Muscle of leg (tissue), 11 donors: ENCODE results near the gene SLC9C1. TPM values are rescaled to one million over a fixed set of nuclear protein-coding genes. Genes with fewer than 3 reads are reported as not detected.
"Not testable (repeated sequence)": the region's sequence is repeated elsewhere in the genome, so short reads cannot be mapped to it uniquely, and the experiment has no call there.

Experiments used
- DNase-seq: peaks from one replicate; pipeline ENCODE4 v3.0.0; 2013
- H3K27ac ChIP-seq: one replicate; pipeline ENCODE4 v1.5.1; 2013; ENCODE audit warnings: mild to moderate bottlenecking, low read length, control low read depth
- H3K27me3 ChIP-seq: one replicate; pipeline ENCODE4 v1.6.1; 2013; ENCODE audit warnings: low read length; ENCODE audit not compliant: control insufficient read depth, insufficient read depth
- H3K36me3 ChIP-seq: one replicate; pipeline ENCODE4 v1.6.1; 2013; ENCODE audit warnings: low read length; ENCODE audit not compliant: control insufficient read depth, insufficient read depth
- H3K4me1 ChIP-seq: one replicate; pipeline ENCODE4 v1.6.1; 2013; ENCODE audit warnings: low read length; ENCODE audit not compliant: control insufficient read depth, insufficient read depth
- H3K4me3 ChIP-seq: one replicate; pipeline ENCODE4 v1.5.1; 2013; ENCODE audit warnings: low read length, control low read depth
- H3K9me3 ChIP-seq: replicated peaks from 2 replicates; pipeline ENCODE4 v1.6.1; 2013; ENCODE audit warnings: low read depth, low read length; ENCODE audit not compliant: control insufficient read depth
- WGBS: methylation state at CpG from one replicate; pipeline ENCODE4 v1.1.5; 2013; ENCODE audit warnings: missing lambda C conversion rate; ENCODE audit not compliant: insufficient coverage; 5-methylcytosine and 5-hydroxymethylcytosine counted together
- polyA plus RNA-seq, 8 donors: library from polyadenylated mRNA; unstranded; fragments of 120-200 nt; gene quantifications; one replicate each; pipeline versions ENCODE4 v1.2.1 to v1.2.3, GENCODE V29; 2013; ENCODE audit warnings: inconsistent platforms in 1 of 8, low replicate concordance in 1 of 8; ENCODE audit not compliant: insufficient read length in 8 of 8, insufficient read depth in 1 of 8
- total RNA-seq: library from RNA; stranded (reverse); fragments of 120-200 nt; gene quantifications from one replicate; pipeline ENCODE4 v1.2.4, GENCODE V29; 2013

Gene SLC9C1
- total and polyA plus RNA-seq, 9 donors = 0.06 to 1.2 (median 0.33) TPM

- Histone ChIP-seq H3K4me3 (no peak overlapping the region), H3K27me3 (no peaks in the 10 kb centered on the region), H3K36me3 (no peaks in the 10 kb centered on the region), H3K9me3 (no peaks in the 10 kb centered on the region), H3K27ac (no peak overlapping the region), H3K4me1 (no peaks in the 10 kb centered on the region)
- DNase-seq = no peak
- WGBS = 79% methylated on average over 2 of the region's 5 CpGs
Observed at GRCh38 chr3:112199622-112200316, 94.2 kb downstream of the SLC9C1 start.

GRCh38 chr3:112197131-112197530 is 96.9 kb downstream of the SLC9C1 start:
- no peak overlapping the region for H3K4me3 ChIP-seq
- no peak overlapping the region for H3K27ac ChIP-seq
- 50% methylated on average over 1 of the region's 1 CpG for WGBS
- no peak for DNase-seq
- H3K9me3 ChIP-seq = peaks cover 10% of the 10 kb centered on the region
- H3K36me3 ChIP-seq = no peaks in the 10 kb centered on the region
- no peaks in the 10 kb centered on the region for H3K4me1 ChIP-seq
- no peaks in the 10 kb centered on the region for H3K27me3 ChIP-seq

GRCh38 chr3:112187300-112187699 is 106.7 kb downstream of the SLC9C1 start:
- Histone ChIP-seq H3K36me3 (no peaks in the 10 kb centered on the region), H3K27me3 (no peaks in the 10 kb centered on the region), H3K4me1 (no peaks in the 10 kb centered on the region), H3K4me3 (no peak overlapping the region), H3K9me3 (no peaks in the 10 kb centered on the region), H3K27ac (no peak overlapping the region)
- DNase-seq = no peak
- no CpG with 5 or more reads among the region's 1 CpG for WGBS

GRCh38 chr3:112185423-112186035 is 108.5 kb downstream of the SLC9C1 start:
- H3K4me3 ChIP-seq, DNase-seq: not testable (repeated sequence)

GRCh38 chr3:112175646-112176045 is 118.4 kb downstream of the SLC9C1 start:
- H3K27me3 ChIP-seq = no peaks in the 10 kb centered on the region
- WGBS = 71% methylated on average over 5 of the region's 6 CpGs
- H3K36me3 ChIP-seq = no peaks in the 10 kb centered on the region
- no peaks in the 10 kb centered on the region for H3K4me1 ChIP-seq
- H3K27ac ChIP-seq = no peak overlapping the region
- no peak overlapping the region for H3K4me3 ChIP-seq
- no peaks in the 10 kb centered on the region for H3K9me3 ChIP-seq
- no peak for DNase-seq

More at GRCh38 chr3:112185423-112186035, 108.5 kb downstream of the SLC9C1 start:
- not testable (repeated sequence) for H3K4me1 ChIP-seq, H3K27me3 ChIP-seq, H3K9me3 ChIP-seq, H3K36me3 ChIP-seq, H3K27ac ChIP-seq
- WGBS = 14% methylated on average over 12 of the region's 42 CpGs

- no peaks in the 10 kb centered on the region for H3K4me1 ChIP-seq
- 85% methylated on average over 5 of the region's 5 CpGs for WGBS
- no peaks in the 10 kb centered on the region for H3K36me3 ChIP-seq
- DNase-seq = no peak
- H3K27ac ChIP-seq = no peak overlapping the region
- no peaks in the 10 kb centered on the region for H3K27me3 ChIP-seq
- H3K9me3 ChIP-seq = no peaks in the 10 kb centered on the region
- H3K4me3 ChIP-seq = no peak overlapping the region
Observed at GRCh38 chr3:112175037-112175436, 119.0 kb downstream of the SLC9C1 start.

- no peaks in the 10 kb centered on the region for H3K36me3 ChIP-seq
- H3K4me3 ChIP-seq = no peak overlapping the region
- H3K27me3 ChIP-seq = no peaks in the 10 kb centered on the region
- no peak for DNase-seq
- H3K4me1 ChIP-seq = no peaks in the 10 kb centered on the region
- no peak overlapping the region for H3K27ac ChIP-seq
- no peaks in the 10 kb centered on the region for H3K9me3 ChIP-seq
- WGBS = 100% methylated on average over 1 of the region's 3 CpGs
Observed at GRCh38 chr3:112171144-112171543, 122.9 kb downstream of the SLC9C1 start.

GRCh38 chr3:112170046-112170445 is 124.0 kb downstream of the SLC9C1 start:
- no peak overlapping the region for H3K27ac ChIP-seq
- H3K4me3 ChIP-seq = no peak overlapping the region
- WGBS = no CpG with 5 or more reads among the region's 2 CpGs
- no peaks in the 10 kb centered on the region for H3K4me1 ChIP-seq
- no peaks in the 10 kb centered on the region for H3K36me3 ChIP-seq
- DNase-seq = no peak
- no peaks in the 10 kb centered on the region for H3K27me3 ChIP-seq
- H3K9me3 ChIP-seq = no peaks in the 10 kb centered on the region

- no CpG with 5 or more reads among the region's 2 CpGs for WGBS
- Histone ChIP-seq H3K4me3 (no peak overlapping the region), H3K9me3 (no peaks in the 10 kb centered on the region), H3K36me3 (no peaks in the 10 kb centered on the region), H3K27me3 (no peaks in the 10 kb centered on the region), H3K4me1 (no peaks in the 10 kb centered on the region), H3K27ac (no peak overlapping the region)
- DNase-seq = no peak
Observed at GRCh38 chr3:112167758-112168157, 126.3 kb downstream of the SLC9C1 start.

- Histone ChIP-seq H3K36me3 (no peaks in the 10 kb centered on the region), H3K9me3 (peaks cover 14% of the 10 kb centered on the region), H3K27me3 (no peaks in the 10 kb centered on the region), H3K27ac (no peak overlapping the region), H3K4me1 (no peaks in the 10 kb centered on the region), H3K4me3 (no peak overlapping the region)
- DNase-seq = no peak
- WGBS = 89% methylated on average over 1 of the region's 1 CpG
Observed at GRCh38 chr3:112149136-112149535, 144.9 kb downstream of the SLC9C1 start.
